Progenitor cell of endocrine pancreas (in vitro differentiated cells): Measurements from ENCODE around the gene ZSWIM8. TPM values are rescaled to one million over a fixed set of nuclear protein-coding genes. Genes with fewer than 3 reads are reported as not detected.

Experiments used
- DNase-seq: peaks from one replicate; pipeline ENCODE4 v3.0.0; 2021; ENCODE audit warnings: low spot score; ENCODE audit not compliant: unreplicated experiment
- H3K27ac Mint-ChIP-seq: 2 replicates; pipeline ENCODE4 v1.8.0; 2021; ENCODE audit warnings: mild to moderate bottlenecking, moderate library complexity, mixed read lengths
- H3K27me3 Mint-ChIP-seq: 2 replicates; pipeline ENCODE4 v1.8.0; 2021; ENCODE audit warnings: mixed read lengths
- H3K36me3 Mint-ChIP-seq: 2 replicates; pipeline ENCODE4 v1.8.0; 2022; ENCODE audit warnings: mixed read lengths; ENCODE audit not compliant: insufficient read depth
- H3K4me1 Mint-ChIP-seq: 2 replicates; pipeline ENCODE4 v1.8.0; 2021; ENCODE audit warnings: low read depth, mixed read lengths
- H3K4me3 Mint-ChIP-seq: 2 replicates; pipeline ENCODE4 v1.8.0; 2021; ENCODE audit warnings: low read depth, mild to moderate bottlenecking, moderate library complexity, mixed read lengths
- H3K9me3 Mint-ChIP-seq: 2 replicates; pipeline ENCODE4 v1.8.0; 2021; ENCODE audit warnings: low read depth, mixed read lengths
- total RNA-seq: library from RNA; stranded (reverse); gene quantifications from 2 replicates; pipeline ENCODE4 v1.2.1, GENCODE V29; 2021
- TF ChIP-seq, protein P1 (sequence below): fragments of 200-600 bp; sonication (generic); IDR thresholded peaks from one replicate; pipeline ENCODE4 v1.5.0; 2021; ENCODE audit warnings: antibody characterized with exemption, mild to moderate bottlenecking; ENCODE audit not compliant: unreplicated experiment

ZSWIM8 gene
- total RNA-seq, 1 donor from 2014 or later, result 144 TPM

DNA sequence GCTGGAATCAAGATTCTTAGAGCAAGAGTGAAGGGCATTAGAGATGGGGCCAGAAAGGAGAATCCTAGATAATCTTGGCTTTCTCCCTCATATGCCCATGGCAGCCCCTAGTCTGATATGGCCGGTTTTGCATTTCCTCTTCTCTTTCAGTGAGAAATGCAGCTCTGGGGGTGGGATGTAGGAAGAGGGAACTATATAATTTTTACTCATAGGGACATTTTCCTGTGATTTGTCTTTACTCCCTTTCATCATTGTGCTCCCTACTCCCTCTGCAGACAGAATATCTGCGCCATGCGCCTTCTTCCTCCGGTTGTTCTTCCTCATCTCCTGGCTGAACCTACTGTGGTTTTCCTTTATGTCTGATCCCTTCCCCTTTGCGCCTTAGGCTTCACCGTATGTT lies 20.3 kb upstream of the ZSWIM8 start:
- Mint-ChIP-seq H3K27me3 (no peaks in the 10 kb centered on the region), H3K4me1 (no peaks in the 10 kb centered on the region), H3K36me3 (peaks cover 41% of the 10 kb centered on the region), H3K27ac (no peak overlapping the region), H3K9me3 (no peaks in the 10 kb centered on the region), H3K4me3 (no peak overlapping the region)
- TF ChIP-seq, protein P1, sequence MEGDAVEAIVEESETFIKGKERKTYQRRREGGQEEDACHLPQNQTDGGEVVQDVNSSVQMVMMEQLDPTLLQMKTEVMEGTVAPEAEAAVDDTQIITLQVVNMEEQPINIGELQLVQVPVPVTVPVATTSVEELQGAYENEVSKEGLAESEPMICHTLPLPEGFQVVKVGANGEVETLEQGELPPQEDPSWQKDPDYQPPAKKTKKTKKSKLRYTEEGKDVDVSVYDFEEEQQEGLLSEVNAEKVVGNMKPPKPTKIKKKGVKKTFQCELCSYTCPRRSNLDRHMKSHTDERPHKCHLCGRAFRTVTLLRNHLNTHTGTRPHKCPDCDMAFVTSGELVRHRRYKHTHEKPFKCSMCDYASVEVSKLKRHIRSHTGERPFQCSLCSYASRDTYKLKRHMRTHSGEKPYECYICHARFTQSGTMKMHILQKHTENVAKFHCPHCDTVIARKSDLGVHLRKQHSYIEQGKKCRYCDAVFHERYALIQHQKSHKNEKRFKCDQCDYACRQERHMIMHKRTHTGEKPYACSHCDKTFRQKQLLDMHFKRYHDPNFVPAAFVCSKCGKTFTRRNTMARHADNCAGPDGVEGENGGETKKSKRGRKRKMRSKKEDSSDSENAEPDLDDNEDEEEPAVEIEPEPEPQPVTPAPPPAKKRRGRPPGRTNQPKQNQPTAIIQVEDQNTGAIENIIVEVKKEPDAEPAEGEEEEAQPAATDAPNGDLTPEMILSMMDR, result no peak
- no peak for DNase-seq

DNA sequence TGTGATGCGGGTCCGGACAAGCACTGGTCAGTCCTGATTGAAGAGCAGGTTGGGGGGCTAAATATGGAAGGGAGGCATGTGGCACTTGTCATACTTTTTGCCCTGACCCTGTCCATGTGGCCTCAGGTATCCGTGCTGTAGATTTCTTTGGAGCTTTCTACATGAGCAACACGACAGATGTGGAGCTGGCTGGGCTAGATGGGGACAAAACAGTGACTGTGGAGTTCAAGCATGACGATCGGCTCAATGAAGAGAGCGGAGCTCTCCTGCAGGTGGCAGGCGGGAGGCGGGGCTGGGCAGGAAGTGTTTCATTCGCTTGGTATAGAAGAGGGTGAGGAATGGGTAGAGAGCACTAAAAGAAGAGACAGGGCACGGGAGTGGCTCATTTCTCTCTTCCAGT lies 16.5 kb upstream of the ZSWIM8 start:
- H3K4me3 Mint-ChIP-seq, result peak overlapping the region; percentile 48
- no peaks in the 10 kb centered on the region for H3K27me3 Mint-ChIP-seq
- no peak for DNase-seq
- H3K9me3 Mint-ChIP-seq, result no peaks in the 10 kb centered on the region
- peak overlapping the region; percentile 70 for H3K27ac Mint-ChIP-seq
- peaks cover 9% of the 10 kb centered on the region for H3K4me1 Mint-ChIP-seq
- TF ChIP-seq, protein P1, result no peak
- H3K36me3 Mint-ChIP-seq, result peaks cover 36% of the 10 kb centered on the region

DNA sequence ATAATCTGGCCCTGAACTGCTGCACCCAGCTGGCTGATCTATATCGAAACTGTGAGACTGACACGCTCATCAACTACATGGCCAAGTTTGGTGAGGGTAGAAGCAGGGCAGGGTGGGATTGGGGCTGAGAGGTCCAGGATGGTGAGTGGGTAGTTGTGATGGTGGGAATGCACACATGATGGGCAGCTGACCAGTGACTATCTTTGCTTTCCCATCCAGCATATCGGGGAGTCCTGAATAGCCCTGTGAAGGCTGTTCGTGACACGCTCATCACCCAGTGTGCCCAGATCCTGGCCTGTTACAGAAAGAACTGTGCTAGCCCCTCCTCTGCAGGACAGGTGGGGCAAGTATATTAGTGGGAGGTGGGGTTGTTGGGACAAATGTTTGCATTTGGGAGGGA lies 16.0 kb upstream of the ZSWIM8 start:
- Mint-ChIP-seq H3K36me3 (peaks cover 35% of the 10 kb centered on the region), H3K4me1 (peaks cover 13% of the 10 kb centered on the region), H3K9me3 (no peaks in the 10 kb centered on the region), H3K27me3 (no peaks in the 10 kb centered on the region), H3K4me3 (no peak overlapping the region), H3K27ac (no peak overlapping the region)
- DNase-seq, result no peak
- TF ChIP-seq, protein P1, result no peak

DNA sequence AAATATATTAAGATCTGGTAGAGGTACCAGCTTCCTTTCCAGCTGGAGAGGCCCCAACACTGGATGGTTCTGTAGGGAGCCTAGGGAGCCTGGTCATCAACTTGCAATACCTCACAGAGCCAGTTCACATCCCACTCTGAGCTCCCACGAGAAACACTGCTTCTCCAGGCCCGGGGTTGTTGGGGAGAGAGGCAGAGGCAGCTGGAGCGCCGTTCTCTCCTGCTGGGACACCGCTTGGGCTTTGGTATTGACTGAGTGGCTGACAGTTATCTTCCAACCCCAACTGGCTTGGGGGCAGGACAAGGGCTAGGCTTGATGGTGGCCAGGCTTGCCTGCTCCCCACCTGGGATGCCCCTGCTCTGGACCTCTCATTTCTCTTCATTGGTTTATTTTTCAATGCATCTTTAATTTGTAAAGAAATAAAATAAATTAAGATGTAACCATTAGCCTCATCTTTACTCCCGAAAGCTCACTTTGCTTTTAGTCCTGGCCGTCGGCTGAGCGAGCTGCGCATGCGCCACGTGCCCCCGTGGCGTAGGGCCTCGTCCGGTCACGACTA lies 13.6 kb upstream of the ZSWIM8 start:
- peak; percentile 79 for DNase-seq
- H3K4me1 Mint-ChIP-seq, result peaks cover 20% of the 10 kb centered on the region
- peaks cover 29% of the 10 kb centered on the region for H3K36me3 Mint-ChIP-seq
- peak overlapping the region; percentile 95 for H3K27ac Mint-ChIP-seq
- TF ChIP-seq, protein P1, result no peak
- peak overlapping the region; percentile 88 for H3K4me3 Mint-ChIP-seq
- no peaks in the 10 kb centered on the region for H3K9me3 Mint-ChIP-seq
- no peaks in the 10 kb centered on the region for H3K27me3 Mint-ChIP-seq

DNA sequence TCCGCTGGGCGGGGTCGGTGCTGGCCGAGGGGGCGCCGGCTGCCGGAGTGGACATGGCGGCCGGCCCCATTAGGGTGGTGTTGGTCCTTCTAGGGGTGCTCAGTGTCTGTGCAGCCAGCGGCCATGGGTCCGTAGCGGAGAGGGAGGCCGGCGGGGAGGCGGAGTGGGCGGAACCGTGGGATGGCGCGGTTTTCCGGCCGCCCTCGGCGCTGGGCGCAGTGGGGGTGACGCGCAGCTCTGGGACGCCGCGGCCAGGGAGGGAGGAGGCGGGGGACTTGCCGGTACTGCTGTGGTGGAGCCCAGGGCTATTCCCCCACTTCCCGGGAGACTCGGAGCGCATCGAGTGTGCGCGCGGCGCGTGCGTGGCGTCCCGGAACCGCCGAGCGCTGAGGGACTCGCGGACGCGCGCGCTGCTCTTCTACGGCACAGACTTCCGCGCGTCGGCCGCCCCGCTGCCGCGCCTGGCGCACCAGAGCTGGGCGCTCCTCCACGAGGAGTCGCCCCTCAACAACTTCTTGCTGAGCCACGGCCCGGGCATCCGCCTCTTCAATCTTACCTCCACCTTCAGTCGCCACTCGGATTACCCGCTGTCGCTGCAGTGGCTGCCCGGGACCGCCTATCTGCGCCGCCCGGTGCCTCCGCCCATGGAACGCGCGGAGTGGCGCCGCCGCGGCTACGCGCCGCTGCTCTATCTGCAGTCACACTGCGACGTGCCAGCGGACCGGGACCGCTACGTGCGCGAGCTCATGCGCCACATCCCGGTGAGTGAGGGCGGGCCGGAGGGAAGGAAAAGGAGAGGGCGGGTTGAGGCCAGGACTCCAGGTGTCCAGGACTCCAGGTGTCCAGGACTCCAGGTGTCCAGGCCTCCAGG lies 12.9 kb upstream of the ZSWIM8 start:
- Mint-ChIP-seq H3K27ac (peak overlapping the region; percentile 95), H3K9me3 (no peaks in the 10 kb centered on the region), H3K27me3 (no peaks in the 10 kb centered on the region), H3K4me3 (peak overlapping the region; percentile 88), H3K4me1 (peaks cover 20% of the 10 kb centered on the region), H3K36me3 (peaks cover 30% of the 10 kb centered on the region)
- TF ChIP-seq, protein P1, result no peak
- peak; percentile 48 for DNase-seq
